ACC112 (cell line): ENCODE results near the gene HMOX1.
A peak's percentile ranks its signal among the peaks of the same experiment; 100 is the strongest.

ENCODE experiments used
- H2AFZ ChIP-seq: fragments of 200-600 bp; sonication (generic); one replicate; pipeline ENCODE4 v1.6.0; 2017; ENCODE audit warnings: antibody characterized with exemption, low read length; ENCODE audit not compliant: unreplicated experiment
- H3K27ac ChIP-seq: fragments of 200-600 bp; sonication (generic); 2 replicates; pipeline ENCODE4 v1.5.1; 2014; ENCODE audit warnings: low read depth, mild to moderate bottlenecking, antibody characterized with exemption, low read length, moderate library complexity
- H3K27me3 ChIP-seq: fragments of 200-600 bp; sonication (generic); 2 replicates; pipeline ENCODE4 v1.6.1; 2014; ENCODE audit warnings: mild to moderate bottlenecking, antibody characterized with exemption, low read length, moderate library complexity, mixed read lengths; ENCODE audit not compliant: insufficient read depth
- H3K36me3 ChIP-seq: fragments of 200-600 bp; sonication (generic); 2 replicates; pipeline ENCODE4 v1.6.1; 2016; ENCODE audit warnings: mild to moderate bottlenecking, antibody characterized with exemption, low read length, moderate library complexity, mixed read lengths; ENCODE audit not compliant: insufficient read depth
- H3K4me1 ChIP-seq: fragments of 200-600 bp; sonication (generic); one replicate; pipeline ENCODE4 v1.6.1; 2016; ENCODE audit warnings: low read length, mixed read lengths; ENCODE audit not compliant: insufficient read depth, unreplicated experiment, control insufficient read depth
- H3K4me3 ChIP-seq: fragments of 200-600 bp; sonication (generic); 2 replicates; pipeline ENCODE4 v1.5.1; 2014; ENCODE audit warnings: mild to moderate bottlenecking, low read depth, low read length
- H3K79me2 ChIP-seq: fragments of 200-600 bp; sonication (generic); one replicate; pipeline ENCODE4 v1.6.0; 2016; ENCODE audit warnings: low read length; ENCODE audit not compliant: control insufficient read depth, unreplicated experiment, insufficient read depth

Gene HMOX1

DNA sequence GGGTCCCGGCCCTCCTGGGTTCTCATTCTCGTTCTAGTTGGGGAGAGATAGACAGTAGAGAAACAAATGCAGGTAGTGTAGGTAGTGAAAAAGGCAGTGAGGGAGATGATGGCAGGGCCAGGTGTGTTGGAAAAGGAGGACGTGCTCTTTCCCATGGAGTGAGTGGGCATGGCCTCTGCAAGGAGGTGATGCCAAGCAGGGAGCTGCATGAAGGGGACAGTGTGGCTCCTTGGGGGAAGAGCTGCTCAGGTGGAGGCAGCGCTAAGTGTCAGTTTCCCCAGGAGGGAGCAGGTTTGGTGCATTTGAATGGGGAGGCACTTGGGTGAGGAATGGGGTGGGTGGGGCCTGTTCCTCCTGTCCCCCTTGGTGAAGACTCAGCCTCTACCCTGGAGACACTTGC is 41.2 kb downstream of the HMOX1 start:
- Histone ChIP-seq H2AFZ (no peak overlapping the region), H3K27ac (no peak overlapping the region), H3K36me3 (no peaks in the 10 kb centered on the region; the same call in 1 of the 2 replicates), H3K27me3 (no peaks in the 10 kb centered on the region), H3K4me3 (no peak overlapping the region), H3K4me1 (no peaks in the 10 kb centered on the region), H3K79me2 (no peaks in the 10 kb centered on the region)

DNA sequence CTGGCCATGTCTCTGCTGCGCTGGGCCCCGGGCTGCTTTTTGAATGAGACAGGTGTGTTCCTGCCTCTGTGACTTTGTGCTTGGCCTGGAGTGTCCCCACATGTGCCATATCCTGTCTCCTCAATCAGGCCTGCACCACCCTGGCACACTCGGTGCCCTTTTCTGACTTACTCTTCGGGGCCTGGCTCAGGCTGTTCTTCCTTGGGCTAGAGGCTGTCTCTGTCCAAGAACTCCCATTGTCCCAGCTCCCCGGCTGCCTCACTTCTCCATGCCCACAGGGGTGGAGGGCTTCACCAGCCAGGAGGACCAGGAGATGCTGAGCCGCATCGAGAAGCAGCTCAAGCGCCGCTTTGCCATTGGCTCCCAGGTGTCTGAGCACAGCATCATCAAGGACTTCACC is 42.0 kb downstream of the HMOX1 start:
- Histone ChIP-seq H3K4me1 (no peaks in the 10 kb centered on the region), H3K79me2 (no peaks in the 10 kb centered on the region), H3K4me3 (no peak overlapping the region), H3K27me3 (no peaks in the 10 kb centered on the region), H2AFZ (no peak overlapping the region), H3K27ac (no peak overlapping the region), H3K36me3 (no peaks in the 10 kb centered on the region; the same call in 1 of the 2 replicates)

DNA sequence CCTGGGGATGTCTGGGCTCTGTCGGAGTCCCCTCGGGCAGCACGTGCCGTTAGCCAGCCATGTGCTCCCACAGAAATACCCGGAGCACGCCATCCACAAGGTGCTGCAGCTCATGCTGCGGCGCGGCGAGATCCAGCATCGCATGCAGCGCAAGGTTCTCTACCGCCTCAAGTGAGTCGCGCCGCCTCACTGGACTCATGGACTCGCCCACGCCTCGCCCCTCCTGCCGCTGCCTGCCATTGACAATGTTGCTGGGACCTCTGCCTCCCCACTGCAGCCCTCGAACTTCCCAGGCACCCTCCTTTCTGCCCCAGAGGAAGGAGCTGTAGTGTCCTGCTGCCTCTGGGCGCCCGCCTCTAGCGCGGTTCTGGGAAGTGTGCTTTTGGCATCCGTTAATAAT is 43.2 kb downstream of the HMOX1 start:
- Histone ChIP-seq H3K79me2 (no peaks in the 10 kb centered on the region), H3K36me3 (no peaks in the 10 kb centered on the region; the same call in 1 of the 2 replicates), H3K27ac (no peak overlapping the region), H3K4me3 (no peak overlapping the region), H3K4me1 (no peaks in the 10 kb centered on the region), H2AFZ (no peak overlapping the region), H3K27me3 (no peaks in the 10 kb centered on the region)

DNA sequence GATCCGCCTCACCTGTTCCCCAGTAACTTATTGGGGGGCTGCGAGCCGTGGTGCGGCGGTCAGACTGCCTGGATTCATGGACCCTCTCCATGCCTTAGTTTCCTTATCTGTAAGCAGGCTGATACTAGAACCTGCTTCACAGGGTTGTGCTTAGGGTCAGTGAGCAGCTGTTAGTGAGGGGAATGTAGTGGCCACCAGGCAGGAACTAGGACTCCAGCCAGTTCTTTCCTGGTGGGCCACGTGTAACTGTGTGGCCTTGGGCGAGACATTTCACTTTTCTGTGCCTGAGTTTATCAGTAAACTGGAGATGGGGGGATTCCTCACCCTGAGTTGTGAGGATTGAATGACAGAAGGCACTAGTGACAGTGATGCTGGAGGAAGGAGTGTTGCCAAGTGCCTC is 43.9 kb downstream of the HMOX1 start:
- Histone ChIP-seq H3K27ac (no peak overlapping the region), H3K4me1 (no peaks in the 10 kb centered on the region), H2AFZ (no peak overlapping the region), H3K4me3 (no peak overlapping the region), H3K79me2 (no peaks in the 10 kb centered on the region), H3K27me3 (no peaks in the 10 kb centered on the region), H3K36me3 (no peaks in the 10 kb centered on the region)

DNA sequence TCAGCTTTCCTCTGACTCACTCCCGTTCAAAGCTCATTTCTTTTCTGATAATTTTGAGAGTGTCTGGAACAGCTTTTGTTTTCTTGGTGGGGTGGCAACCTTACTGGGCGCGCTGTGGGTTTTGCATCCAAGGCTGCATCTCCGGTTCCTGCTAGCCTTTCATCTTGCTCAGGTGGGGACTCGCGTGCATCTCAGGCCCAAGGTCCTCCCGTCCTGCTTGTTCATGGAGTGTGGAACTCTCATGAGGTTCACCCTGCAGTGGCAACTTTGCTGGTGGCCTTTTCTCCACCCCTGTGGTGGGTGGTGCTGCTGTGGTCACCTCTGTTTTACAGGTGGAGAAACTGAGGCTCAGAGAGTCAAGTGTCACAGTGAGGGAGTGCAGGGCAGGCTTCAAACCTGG is 44.6 kb downstream of the HMOX1 start:
- H2AFZ ChIP-seq = no peak overlapping the region
- H3K27ac ChIP-seq = no peak overlapping the region
- H3K4me3 ChIP-seq = no peak overlapping the region
- H3K27me3 ChIP-seq = no peaks in the 10 kb centered on the region
- no peaks in the 10 kb centered on the region for H3K79me2 ChIP-seq
- no peaks in the 10 kb centered on the region for H3K4me1 ChIP-seq
- no peaks in the 10 kb centered on the region for H3K36me3 ChIP-seq

DNA sequence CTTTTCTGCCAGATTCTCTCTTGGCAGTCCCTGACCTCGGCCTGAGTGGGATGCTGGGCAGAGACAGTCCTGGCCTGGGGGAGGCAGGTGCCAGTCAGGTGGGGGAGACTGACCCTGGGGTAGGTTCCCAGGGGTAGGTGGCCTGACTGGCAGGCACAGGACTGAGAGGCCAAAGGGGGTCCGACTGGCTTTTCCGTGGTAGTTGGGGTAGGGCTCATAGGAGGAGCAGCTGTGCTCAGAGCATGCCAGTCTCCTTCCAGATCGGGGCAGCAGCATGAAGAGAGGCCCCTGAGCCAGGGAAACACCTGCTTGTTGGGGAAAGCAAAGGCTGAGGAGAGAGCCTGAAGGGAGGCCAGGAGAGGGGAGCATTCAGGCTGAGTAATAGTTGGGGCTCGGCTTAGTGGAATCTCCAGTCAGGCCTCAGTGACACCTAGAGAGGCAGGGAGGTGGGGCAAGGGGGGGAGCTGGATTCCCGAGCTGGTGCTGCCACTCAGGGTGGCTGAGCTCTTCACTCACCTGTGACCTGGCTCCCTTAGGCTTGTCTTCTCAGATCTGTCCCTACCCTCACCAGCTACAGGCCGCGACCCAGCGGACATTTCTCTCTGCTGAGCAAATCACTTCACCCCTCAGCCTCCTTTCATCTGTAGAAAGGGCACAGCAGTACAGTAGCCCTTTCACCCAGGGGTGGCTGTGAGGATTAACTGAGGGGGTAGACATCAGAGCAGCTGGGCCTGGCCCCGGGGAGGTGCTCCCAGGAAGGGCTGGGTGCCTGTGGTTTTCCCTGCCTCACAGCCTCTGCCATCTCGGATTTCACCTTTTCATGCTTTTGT is 45.3 kb downstream of the HMOX1 start:
- Histone ChIP-seq H3K79me2 (no peaks in the 10 kb centered on the region), H2AFZ (no peak overlapping the region), H3K36me3 (no peaks in the 10 kb centered on the region), H3K4me1 (no peaks in the 10 kb centered on the region), H3K27ac (no peak overlapping the region), H3K4me3 (no peak overlapping the region), H3K27me3 (no peaks in the 10 kb centered on the region)

DNA sequence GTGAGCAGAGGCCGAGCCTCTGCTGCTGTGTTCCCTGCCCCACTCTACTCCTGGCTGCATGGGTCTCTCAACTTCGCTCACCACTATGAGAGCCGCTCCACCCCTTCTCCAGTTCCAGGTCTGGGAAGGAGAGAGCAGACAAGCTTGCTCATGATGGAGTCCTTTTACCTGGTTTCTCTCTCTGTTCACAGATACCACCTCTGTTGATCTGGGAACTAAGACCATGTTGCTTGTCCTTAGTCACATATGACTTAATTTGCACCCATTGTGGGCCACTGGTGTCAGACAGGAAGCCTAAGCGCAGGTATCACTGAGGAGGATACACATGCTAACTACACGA is 45.9 kb downstream of the HMOX1 start:
- Histone ChIP-seq H3K27me3 (no peaks in the 10 kb centered on the region), H3K4me3 (no peak overlapping the region), H3K27ac (no peak overlapping the region), H3K36me3 (no peaks in the 10 kb centered on the region), H3K79me2 (no peaks in the 10 kb centered on the region), H2AFZ (no peak overlapping the region), H3K4me1 (no peaks in the 10 kb centered on the region)

DNA sequence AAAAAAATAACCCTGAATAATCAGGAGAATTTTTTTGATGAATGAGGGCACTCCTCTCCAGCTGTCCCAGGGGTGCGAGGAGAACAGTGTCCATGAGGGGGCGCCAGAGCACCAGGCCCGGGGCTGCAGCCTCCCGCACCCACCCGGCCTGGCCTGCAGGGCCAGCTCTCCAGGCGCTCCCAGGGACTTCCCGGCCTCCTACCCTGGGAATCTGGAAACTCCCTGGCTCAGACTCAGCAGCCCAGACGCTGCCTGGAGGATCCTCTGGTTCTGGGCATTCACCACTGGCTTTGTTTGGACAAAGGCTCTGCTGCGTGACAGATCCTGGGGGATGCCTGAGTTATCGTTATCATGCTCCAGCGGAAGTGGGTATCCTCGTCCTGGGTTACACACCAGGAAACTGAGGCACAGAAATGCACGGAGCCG is 50.0 kb downstream of the HMOX1 start:
- H3K79me2 ChIP-seq = no peaks in the 10 kb centered on the region
- H3K4me1 ChIP-seq = no peaks in the 10 kb centered on the region
- peak overlapping the region; percentile 23; the same call in 1 of the 2 replicates for H3K27ac ChIP-seq
- no peak overlapping the region for H3K4me3 ChIP-seq
- H3K36me3 ChIP-seq = peaks cover 15% of the 10 kb centered on the region
- no peaks in the 10 kb centered on the region for H3K27me3 ChIP-seq
- H2AFZ ChIP-seq = no peak overlapping the region

DNA sequence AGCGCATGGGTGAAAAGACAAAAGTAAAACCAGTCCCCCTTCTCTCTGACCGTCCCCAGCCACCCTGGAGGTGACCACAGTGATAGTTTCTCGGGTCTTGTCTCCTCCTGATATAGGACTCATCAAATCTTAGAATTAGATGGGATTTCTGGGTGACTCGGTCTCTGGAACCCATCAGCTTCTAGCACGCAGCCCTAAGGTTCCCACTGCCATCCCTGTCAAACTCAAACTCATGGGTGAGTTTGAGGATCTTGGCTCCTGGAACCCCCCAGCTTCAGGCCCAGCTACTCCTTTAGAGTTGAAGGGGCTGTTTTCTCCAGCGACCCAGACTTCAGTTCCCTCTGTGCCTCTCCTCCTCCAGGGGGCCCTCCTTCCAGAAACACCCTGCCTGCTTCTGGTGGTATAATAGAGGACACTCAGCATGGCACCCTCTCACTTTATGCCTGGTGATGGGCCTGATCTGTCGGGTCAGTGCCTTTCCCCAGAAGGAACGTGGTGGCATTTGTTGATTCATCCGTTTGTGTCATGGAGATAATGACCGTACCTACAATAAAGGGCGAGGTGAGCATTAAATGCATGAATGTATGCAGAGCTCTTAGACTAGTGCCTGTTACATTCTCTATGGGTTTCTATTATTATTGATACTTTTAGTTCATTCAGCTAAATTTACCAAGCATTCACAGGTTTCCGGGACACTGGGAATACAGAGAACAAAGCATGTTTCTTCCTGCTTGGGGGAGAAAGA is 50.8 kb downstream of the HMOX1 start:
- Histone ChIP-seq H3K36me3 (peaks cover 15% of the 10 kb centered on the region), H3K27ac (peak overlapping the region; percentile 23; the same call in 1 of the 2 replicates), H2AFZ (no peak overlapping the region), H3K4me1 (no peaks in the 10 kb centered on the region), H3K4me3 (no peak overlapping the region), H3K79me2 (no peaks in the 10 kb centered on the region), H3K27me3 (no peaks in the 10 kb centered on the region)

DNA sequence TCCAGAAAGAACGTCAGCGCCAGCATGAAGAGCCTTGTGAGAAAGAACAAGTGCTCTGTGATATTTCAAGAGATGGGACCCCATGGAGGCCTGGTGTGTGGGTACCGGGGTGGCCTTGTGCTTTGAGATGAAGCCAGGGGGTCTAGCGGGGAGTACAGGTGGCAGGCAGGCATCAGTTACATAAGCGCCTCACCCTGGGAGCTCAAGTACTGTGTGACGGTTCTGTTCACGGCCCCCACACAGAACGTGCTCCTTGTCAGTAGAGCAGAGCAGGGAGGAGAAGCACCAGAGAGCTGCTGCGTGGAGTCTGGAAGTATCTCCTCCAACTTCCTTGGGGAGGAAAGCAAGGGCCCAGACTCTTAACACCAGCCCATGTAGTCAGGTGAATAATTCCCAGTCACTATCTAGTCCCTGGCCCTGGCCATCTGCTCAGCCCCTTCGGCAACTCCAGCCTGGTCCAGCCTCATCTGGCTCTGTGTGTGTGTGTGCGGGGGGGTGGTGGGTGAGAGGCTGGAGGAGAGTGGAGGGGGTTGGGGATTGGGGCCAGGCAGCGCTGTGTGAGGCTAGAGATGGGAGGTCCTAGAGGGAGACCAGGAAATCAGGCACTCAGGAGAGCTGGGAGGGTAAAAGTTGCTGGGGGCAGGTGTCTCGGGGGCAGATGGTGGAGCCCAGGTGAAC is 51.5 kb downstream of the HMOX1 start:
- peaks cover 15% of the 10 kb centered on the region for H3K36me3 ChIP-seq
- no peaks in the 10 kb centered on the region for H3K27me3 ChIP-seq
- H3K27ac ChIP-seq = no peak overlapping the region
- H3K79me2 ChIP-seq = no peaks in the 10 kb centered on the region
- H2AFZ ChIP-seq = no peak overlapping the region
- H3K4me3 ChIP-seq = no peak overlapping the region
- no peaks in the 10 kb centered on the region for H3K4me1 ChIP-seq
